MM.1S (cell line): ENCODE data around the gene IPO9.

Source experiments
- EZH2 ChIP-seq: fragments of 300-600 bp; sonication (generic); optimal IDR thresholded peaks from 2 replicates; pipeline ENCODE3; 2017; ENCODE audit warnings: low read depth, mild to moderate bottlenecking, antibody characterized with exemption, low read length, mixed read lengths
- TF ChIP-seq, protein P1 (sequence below): fragments of 300-600 bp; sonication (generic); IDR thresholded peaks from 2 replicates; pipeline ENCODE4 v1.5.1; 2016; ENCODE audit warnings: antibody characterized with exemption, low read length, mixed read lengths

DNA sequence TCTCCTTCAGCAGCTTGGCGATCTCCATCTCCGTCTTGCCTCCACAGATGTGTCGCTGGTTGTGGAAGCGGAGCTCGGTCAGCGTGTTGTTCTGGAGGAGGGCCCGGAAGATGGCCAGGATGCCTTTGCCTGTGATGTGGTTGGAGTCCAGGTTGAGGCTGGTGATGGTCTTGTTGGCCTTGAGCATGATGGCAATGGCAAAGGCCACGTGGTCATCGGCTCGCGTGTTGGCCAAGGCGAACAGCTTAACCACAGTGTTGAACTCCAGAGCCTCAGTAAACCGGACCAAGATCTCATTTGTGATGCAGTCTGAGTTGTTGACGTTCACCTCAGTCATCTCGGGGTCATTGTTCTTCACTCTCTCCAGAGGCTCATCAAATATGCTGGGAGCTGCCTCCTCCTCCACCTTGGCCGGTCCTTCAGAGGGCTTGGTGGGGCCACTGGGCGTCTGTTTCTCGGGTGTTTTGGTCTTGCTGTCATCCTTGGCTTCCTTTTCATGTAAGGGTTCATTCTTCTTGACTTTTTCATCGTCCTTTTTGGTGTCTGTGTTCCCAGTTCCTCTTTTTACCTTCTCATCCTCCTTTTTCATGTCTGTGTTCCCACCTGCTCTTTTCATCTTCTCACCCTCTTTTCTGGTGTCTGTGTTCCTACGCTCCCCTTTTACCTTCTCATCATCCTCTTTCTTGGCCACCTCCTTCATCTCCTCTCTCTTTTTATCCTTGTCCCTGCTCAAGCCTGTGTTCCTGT is 70.9 kb downstream of the IPO9 start:
- TF ChIP-seq, protein P1, sequence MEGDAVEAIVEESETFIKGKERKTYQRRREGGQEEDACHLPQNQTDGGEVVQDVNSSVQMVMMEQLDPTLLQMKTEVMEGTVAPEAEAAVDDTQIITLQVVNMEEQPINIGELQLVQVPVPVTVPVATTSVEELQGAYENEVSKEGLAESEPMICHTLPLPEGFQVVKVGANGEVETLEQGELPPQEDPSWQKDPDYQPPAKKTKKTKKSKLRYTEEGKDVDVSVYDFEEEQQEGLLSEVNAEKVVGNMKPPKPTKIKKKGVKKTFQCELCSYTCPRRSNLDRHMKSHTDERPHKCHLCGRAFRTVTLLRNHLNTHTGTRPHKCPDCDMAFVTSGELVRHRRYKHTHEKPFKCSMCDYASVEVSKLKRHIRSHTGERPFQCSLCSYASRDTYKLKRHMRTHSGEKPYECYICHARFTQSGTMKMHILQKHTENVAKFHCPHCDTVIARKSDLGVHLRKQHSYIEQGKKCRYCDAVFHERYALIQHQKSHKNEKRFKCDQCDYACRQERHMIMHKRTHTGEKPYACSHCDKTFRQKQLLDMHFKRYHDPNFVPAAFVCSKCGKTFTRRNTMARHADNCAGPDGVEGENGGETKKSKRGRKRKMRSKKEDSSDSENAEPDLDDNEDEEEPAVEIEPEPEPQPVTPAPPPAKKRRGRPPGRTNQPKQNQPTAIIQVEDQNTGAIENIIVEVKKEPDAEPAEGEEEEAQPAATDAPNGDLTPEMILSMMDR, result no peak
- no peak for TF ChIP-seq EZH2
